ENCODE data around the gene EGLN2.
A peak's percentile ranks its signal among the peaks of the same experiment; 100 is the strongest.

Gene EGLN2

GRCh38 chr19:40797963-40798682, 868 bp upstream of the EGLN2 start (continued):
- TF ChIP-seq TRIM28 (IDR thresholded peaks at IDR 0.05; ENCODE audit: borderline replicate concordance, low read length) (no peak), ZIC2 (tag by site-specific recombination; IDR thresholded peaks at IDR 0.05) (0 out of 2 replicates have a peak, but pooled peaks have one; percentile 34), ZNF138 (tag by site-specific recombination; IDR thresholded peaks at IDR 0.05; ENCODE audit: borderline replicate concordance) (peak; percentile 35; the same call in 1 of the 2 replicates), ZNF350 (tag by site-specific recombination; IDR thresholded peaks at IDR 0.05) (no peak), ZBTB48 (tag by site-specific recombination; IDR thresholded peaks at IDR 0.05) (peak; percentile 79), GLIS1 (tag by site-specific recombination; IDR thresholded peaks at IDR 0.05) (peak; percentile 36), ZFP41 (tag by site-specific recombination; IDR thresholded peaks at IDR 0.05; ENCODE audit: borderline replicate concordance) (no peak), ZNF626 (tag by site-specific recombination; IDR thresholded peaks at IDR 0.05) (no peak), ZNF558 (tag by site-specific recombination; IDR thresholded peaks at IDR 0.05) (peak; percentile 54; the same call in 1 of the 2 replicates), YY2 (tag by site-specific recombination; IDR thresholded peaks at IDR 0.05) (peak; percentile 54), ZNF596 (tag by site-specific recombination; IDR thresholded peaks at IDR 0.05) (0 out of 2 replicates have a peak, but pooled peaks have one; percentile 6), ZNF792 (tag by site-specific recombination; IDR thresholded peaks at IDR 0.05) (peak; percentile 27; the same call in 1 of the 2 replicates), ZNF677 (tag by site-specific recombination; IDR thresholded peaks at IDR 0.05) (no peak), PRDM6 (tag by site-specific recombination; IDR thresholded peaks at IDR 0.05) (no peak), WT1 (tag by site-specific recombination; IDR thresholded peaks at IDR 0.05) (no peak), PATZ1 (tag by site-specific recombination; IDR thresholded peaks at IDR 0.05) (no peak), PBX3 (CRISPR knock-in tag; IDR thresholded peaks at IDR 0.05) (no peak), AEBP2 (tag by site-specific recombination; IDR thresholded peaks at IDR 0.05; ENCODE audit: borderline replicate concordance) (no peak), ZNF2 (tag by site-specific recombination; IDR thresholded peaks at IDR 0.05) (0 out of 2 replicates have a peak, but pooled peaks have one; percentile 82), ZNF423 (tag by site-specific recombination; IDR thresholded peaks at IDR 0.05) (no peak), ZNF16 (tag by site-specific recombination; IDR thresholded peaks at IDR 0.05; ENCODE audit: low read depth) (no peak), ZNF623 (tag by site-specific recombination; IDR thresholded peaks at IDR 0.05) (0 out of 2 replicates have a peak, but pooled peaks have one; percentile 24), KLF10 (tag by site-specific recombination; IDR thresholded peaks at IDR 0.05) (no peak), ZNF777 (tag by site-specific recombination; IDR thresholded peaks at IDR 0.05; ENCODE audit: borderline replicate concordance) (peak; percentile 95), HOXC10 (CRISPR knock-in tag; IDR thresholded peaks at IDR 0.05) (no peak), ZNF670 (tag by site-specific recombination; IDR thresholded peaks at IDR 0.05; ENCODE audit: low read depth) (no peak), PRDM1 (tag by site-specific recombination; IDR thresholded peaks at IDR 0.05) (peak; percentile 88), ZNF518A (tag by site-specific recombination; conservative IDR thresholded peaks at IDR 0.05; ENCODE audit: low read depth) (no peak; the same call in 1 of the 2 replicates), KLF9 (tag by site-specific recombination; IDR thresholded peaks at IDR 0.05; ENCODE audit: low read depth) (no peak)
